Neural crest cell (in vitro differentiated cells): ENCODE measurements around the gene SCAMP2. TPM values are rescaled to one million over a fixed set of nuclear protein-coding genes. Genes with fewer than 3 reads are reported as not detected.

Experiments
- DNase-seq: peaks from one replicate; pipeline ENCODE4 v3.0.0; 2021; ENCODE audit warnings: low read depth, mixed read lengths, low spot score
- H3K27ac Mint-ChIP-seq: one replicate; pipeline ENCODE4 v1.8.0; 2021; ENCODE audit warnings: mild to moderate bottlenecking, mixed read lengths; ENCODE audit not compliant: unreplicated experiment
- H3K27me3 Mint-ChIP-seq: 2 replicates; pipeline ENCODE4 v1.8.0; 2021; ENCODE audit warnings: low read depth, mild to moderate bottlenecking, mixed read lengths
- H3K36me3 Mint-ChIP-seq: 2 replicates; pipeline ENCODE4 v1.8.0; 2021; ENCODE audit warnings: low read depth, mild to moderate bottlenecking, mixed read lengths
- H3K4me1 Mint-ChIP-seq: 2 replicates; pipeline ENCODE4 v1.8.0; 2021; ENCODE audit warnings: mixed read lengths
- H3K4me3 Mint-ChIP-seq: one replicate; pipeline ENCODE4 v1.8.0; 2021; ENCODE audit warnings: mild to moderate bottlenecking, mixed read lengths
- H3K9me3 Mint-ChIP-seq: 2 replicates; pipeline ENCODE4 v1.8.0; 2021; ENCODE audit warnings: mixed read lengths
- total RNA-seq: library from RNA; stranded (reverse); gene quantifications from 2 replicates; pipeline ENCODE4 v1.2.1, GENCODE V29; 2021
- TF ChIP-seq, protein P1 (sequence below): fragments of 200-600 bp; sonication (generic); conservative IDR thresholded peaks from 2 replicates; pipeline ENCODE4 v1.5.0; 2021; ENCODE audit warnings: antibody characterized with exemption, mild to moderate bottlenecking

SCAMP2 gene
- total RNA-seq, 1 donor from 2014 or later = 40.4 TPM

DNA sequence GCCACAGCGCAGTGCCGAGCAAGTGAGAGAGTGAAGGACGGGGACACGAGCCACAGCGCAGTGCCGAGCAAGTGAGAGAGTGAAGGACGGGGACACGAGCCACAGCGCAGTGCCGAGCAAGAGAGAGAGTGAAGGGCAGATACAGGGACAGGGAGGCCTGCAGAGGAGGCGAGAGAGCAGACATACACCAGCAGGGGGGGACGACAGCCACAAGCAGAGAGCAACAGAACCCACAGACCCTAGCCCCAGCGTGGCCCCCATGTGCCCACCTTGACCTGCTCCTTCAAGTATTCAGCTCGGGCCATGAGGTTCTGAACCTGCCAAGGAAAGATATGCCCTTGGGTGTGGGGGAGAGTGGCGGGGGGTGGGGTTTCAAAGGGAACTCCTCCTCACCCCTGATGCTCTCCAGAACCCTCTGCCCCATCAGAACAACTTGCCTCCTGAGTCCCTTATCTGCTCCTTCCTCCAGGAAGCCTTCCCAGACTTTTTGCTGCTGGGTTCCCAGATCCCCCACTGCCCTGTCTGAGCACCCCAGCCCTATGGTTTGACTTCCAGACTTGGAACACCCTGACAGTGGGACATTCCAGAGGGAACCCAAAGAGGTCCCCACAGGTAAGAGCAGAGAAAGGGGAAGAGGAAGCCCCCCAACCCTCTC lies 35.6 kb downstream of the SCAMP2 start:
- H3K4me1 Mint-ChIP-seq = peaks cover 25% of the 10 kb centered on the region
- no peak overlapping the region for H3K4me3 Mint-ChIP-seq
- no peak for DNase-seq
- H3K9me3 Mint-ChIP-seq = no peaks in the 10 kb centered on the region
- TF ChIP-seq, protein P1, sequence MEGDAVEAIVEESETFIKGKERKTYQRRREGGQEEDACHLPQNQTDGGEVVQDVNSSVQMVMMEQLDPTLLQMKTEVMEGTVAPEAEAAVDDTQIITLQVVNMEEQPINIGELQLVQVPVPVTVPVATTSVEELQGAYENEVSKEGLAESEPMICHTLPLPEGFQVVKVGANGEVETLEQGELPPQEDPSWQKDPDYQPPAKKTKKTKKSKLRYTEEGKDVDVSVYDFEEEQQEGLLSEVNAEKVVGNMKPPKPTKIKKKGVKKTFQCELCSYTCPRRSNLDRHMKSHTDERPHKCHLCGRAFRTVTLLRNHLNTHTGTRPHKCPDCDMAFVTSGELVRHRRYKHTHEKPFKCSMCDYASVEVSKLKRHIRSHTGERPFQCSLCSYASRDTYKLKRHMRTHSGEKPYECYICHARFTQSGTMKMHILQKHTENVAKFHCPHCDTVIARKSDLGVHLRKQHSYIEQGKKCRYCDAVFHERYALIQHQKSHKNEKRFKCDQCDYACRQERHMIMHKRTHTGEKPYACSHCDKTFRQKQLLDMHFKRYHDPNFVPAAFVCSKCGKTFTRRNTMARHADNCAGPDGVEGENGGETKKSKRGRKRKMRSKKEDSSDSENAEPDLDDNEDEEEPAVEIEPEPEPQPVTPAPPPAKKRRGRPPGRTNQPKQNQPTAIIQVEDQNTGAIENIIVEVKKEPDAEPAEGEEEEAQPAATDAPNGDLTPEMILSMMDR = peak; percentile 35
- no peaks in the 10 kb centered on the region for H3K36me3 Mint-ChIP-seq
- no peak overlapping the region for H3K27ac Mint-ChIP-seq
- peaks cover 3% of the 10 kb centered on the region for H3K27me3 Mint-ChIP-seq

DNA sequence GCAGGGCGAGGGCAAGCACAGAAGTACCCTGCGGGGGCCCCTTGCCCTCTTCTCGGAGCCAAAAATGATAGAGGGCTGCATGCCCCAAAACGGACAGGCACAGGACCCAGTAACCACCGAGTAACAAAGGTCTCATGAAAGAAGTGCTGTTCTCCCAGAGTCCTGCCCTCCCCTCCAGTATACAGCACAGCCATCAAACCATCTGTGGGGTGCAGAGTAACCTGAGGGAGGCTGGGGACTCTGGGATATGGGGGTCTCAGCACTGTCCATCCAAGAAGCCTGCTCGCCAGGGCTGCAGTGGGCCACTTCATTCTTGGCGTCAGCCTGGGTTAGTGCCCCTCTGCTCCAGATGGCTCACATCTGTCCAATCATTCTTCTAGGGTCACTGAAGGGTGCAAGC lies 36.3 kb downstream of the SCAMP2 start:
- H3K27ac Mint-ChIP-seq = no peak overlapping the region
- peaks cover 19% of the 10 kb centered on the region for H3K4me1 Mint-ChIP-seq
- no peaks in the 10 kb centered on the region for H3K36me3 Mint-ChIP-seq
- H3K9me3 Mint-ChIP-seq = no peaks in the 10 kb centered on the region
- DNase-seq = no peak
- H3K27me3 Mint-ChIP-seq = peaks cover 3% of the 10 kb centered on the region
- TF ChIP-seq, protein P1 = no peak
- H3K4me3 Mint-ChIP-seq = no peak overlapping the region

DNA sequence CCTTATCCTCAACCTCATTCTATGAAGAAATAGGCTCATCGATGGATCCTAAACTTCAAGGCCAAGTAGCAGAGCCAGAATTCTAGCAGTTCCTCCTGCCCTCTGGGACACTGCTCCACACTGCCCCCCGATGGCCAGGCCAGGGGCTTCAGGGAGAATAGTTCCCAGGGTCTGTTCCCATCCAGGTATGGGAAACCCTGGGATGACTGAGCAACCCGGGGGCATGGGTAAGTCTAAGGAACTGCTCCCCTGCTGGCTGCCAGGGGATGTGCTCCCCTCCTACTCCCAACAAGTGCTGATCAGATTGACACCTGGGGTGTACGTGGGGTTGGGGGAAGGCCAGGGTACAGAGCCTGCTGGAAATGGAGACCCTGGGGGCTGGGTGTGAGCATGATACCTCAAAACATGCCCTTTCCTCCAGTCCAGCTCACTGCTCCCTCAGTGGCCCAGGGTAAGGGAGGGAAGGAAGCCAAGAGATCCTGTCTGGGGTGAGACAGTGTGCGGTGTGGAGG lies 37.8 kb downstream of the SCAMP2 start:
- peak; percentile 61 for DNase-seq
- Mint-ChIP-seq H3K4me1 (peaks cover 8% of the 10 kb centered on the region), H3K36me3 (no peaks in the 10 kb centered on the region), H3K9me3 (no peaks in the 10 kb centered on the region), H3K27me3 (peaks cover 11% of the 10 kb centered on the region), H3K4me3 (no peak overlapping the region), H3K27ac (no peak overlapping the region)
- TF ChIP-seq, protein P1 = peak; percentile 75

DNA sequence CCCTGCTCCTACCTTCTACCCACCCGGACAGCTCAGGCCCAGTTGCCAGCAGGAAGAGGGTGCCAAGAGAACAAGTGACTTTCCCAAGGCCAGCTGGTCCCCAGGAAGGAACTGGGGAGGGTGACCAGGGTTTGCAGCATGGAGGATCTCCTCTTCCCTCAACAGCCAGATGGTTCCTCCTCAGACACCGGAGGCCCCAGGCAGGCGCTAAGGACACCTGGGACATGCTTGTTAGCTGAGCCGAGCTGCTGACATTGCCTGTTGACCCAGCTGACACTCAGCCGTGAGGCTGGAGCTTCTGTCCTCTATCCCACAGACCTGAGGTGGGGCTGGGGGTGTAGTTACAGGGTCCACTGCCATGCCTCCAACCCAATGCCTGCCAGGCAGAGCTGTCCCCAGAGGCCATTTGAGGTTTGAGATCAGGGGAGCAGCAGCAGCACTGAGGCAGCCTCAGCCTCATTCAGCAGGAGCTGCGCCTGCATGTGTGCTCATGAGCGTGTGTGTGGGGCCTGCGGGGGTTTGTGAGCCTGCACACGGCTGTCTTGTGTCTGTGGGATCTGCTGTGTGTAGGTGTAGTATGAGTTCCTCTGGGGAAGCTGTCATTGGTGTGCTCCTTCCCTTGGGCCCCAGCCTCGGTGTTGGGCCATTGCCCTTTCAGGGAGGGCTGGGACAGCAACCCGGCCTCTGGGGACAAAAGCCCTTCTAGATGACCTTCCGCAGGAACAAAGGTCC lies 39.6 kb downstream of the SCAMP2 start:
- H3K36me3 Mint-ChIP-seq = no peaks in the 10 kb centered on the region
- TF ChIP-seq, protein P1 = no peak
- H3K27me3 Mint-ChIP-seq = peaks cover 22% of the 10 kb centered on the region
- DNase-seq = no peak
- H3K9me3 Mint-ChIP-seq = no peaks in the 10 kb centered on the region
- H3K4me3 Mint-ChIP-seq = no peak overlapping the region
- H3K27ac Mint-ChIP-seq = peak overlapping the region; percentile 43
- H3K4me1 Mint-ChIP-seq = peaks cover 8% of the 10 kb centered on the region

DNA sequence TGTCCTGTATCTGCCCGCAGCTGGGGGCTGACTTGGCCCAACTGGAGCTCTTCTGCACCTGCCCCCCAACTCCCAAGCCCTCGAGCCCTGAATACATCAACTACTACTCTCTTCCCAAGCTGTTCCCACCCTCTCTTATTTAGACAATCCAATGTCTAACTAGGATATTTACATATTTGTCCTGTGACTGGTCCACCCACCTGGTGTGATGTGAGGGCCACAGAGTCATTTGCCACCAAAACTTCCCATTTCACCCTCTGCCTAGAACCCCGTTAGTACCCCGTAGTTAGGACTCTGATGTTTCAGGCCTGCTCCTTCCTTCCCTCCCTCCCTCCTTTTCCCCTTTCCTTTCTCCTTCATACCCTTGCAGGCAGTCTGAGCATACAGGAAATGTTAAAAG lies 40.3 kb downstream of the SCAMP2 start:
- no peak overlapping the region for H3K4me3 Mint-ChIP-seq
- no peaks in the 10 kb centered on the region for H3K36me3 Mint-ChIP-seq
- H3K9me3 Mint-ChIP-seq = no peaks in the 10 kb centered on the region
- H3K27me3 Mint-ChIP-seq = peaks cover 29% of the 10 kb centered on the region
- peaks cover 8% of the 10 kb centered on the region for H3K4me1 Mint-ChIP-seq
- H3K27ac Mint-ChIP-seq = no peak overlapping the region
- TF ChIP-seq, protein P1 = no peak
- DNase-seq = no peak
